Measurements from ENCODE around the gene SKI. TPM values are rescaled to one million over a fixed set of nuclear protein-coding genes. Genes with fewer than 3 reads are reported as not detected.

Gene SKI
- total RNA-seq, 1 donor from 2014 or later, result 62.0 TPM

DNA sequence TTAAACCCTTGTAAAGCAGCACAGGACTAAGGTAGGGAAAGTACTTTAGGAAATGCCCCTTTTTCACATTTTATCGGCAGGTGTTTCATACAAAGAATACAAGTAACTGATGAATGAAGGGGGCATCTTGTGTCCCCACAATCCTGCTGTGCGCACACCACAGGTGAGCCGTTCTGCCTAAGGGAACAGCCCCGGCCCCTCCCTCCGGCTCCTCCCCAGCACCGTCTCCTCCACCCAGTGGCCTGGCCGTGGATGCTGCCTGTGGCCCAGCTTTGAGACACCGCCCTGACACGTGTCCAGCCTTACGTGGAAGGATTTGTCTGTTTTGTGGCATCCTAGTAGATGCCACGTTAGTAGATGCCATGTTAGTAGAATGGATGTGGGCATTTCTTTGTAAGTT is 46.4 kb upstream of the SKI start:
- Mint-ChIP-seq H3K27ac (ENCODE audit: unreplicated experiment) (no peak overlapping the region), H3K36me3 (ENCODE audit: low read depth) (no peaks in the 10 kb centered on the region), H3K27me3 (ENCODE audit: low read depth) (no peaks in the 10 kb centered on the region), H3K9me3 (no peaks in the 10 kb centered on the region), H3K4me3 (no peak overlapping the region), H3K4me1 (peaks cover 6% of the 10 kb centered on the region)
- no peak for DNase-seq (ENCODE audit: low read depth, low spot score)
- TF ChIP-seq, protein P1, sequence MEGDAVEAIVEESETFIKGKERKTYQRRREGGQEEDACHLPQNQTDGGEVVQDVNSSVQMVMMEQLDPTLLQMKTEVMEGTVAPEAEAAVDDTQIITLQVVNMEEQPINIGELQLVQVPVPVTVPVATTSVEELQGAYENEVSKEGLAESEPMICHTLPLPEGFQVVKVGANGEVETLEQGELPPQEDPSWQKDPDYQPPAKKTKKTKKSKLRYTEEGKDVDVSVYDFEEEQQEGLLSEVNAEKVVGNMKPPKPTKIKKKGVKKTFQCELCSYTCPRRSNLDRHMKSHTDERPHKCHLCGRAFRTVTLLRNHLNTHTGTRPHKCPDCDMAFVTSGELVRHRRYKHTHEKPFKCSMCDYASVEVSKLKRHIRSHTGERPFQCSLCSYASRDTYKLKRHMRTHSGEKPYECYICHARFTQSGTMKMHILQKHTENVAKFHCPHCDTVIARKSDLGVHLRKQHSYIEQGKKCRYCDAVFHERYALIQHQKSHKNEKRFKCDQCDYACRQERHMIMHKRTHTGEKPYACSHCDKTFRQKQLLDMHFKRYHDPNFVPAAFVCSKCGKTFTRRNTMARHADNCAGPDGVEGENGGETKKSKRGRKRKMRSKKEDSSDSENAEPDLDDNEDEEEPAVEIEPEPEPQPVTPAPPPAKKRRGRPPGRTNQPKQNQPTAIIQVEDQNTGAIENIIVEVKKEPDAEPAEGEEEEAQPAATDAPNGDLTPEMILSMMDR (conservative IDR thresholded peaks at IDR 0.05), result no peak

DNA sequence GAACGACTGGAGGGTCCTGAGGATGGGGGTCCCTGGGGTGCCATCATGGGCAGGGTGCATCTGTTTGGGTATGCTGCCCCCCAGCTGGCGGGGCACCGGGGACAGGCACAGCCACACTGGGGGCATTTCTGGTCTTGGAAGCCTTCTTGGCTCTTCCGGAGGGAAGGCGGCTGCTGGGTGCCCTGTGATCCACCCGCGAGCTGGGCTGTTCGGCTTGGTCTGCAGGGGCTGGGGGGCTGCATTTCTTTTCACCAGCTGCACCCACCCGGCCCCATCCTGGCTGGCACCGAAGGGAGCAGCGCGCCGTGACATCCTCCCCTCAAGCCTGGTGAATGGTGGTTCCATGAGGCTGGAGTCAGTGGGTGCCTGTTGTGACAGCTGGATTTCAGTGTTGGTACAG is 45.7 kb upstream of the SKI start:
- TF ChIP-seq, protein P1 (conservative IDR thresholded peaks at IDR 0.05), result no peak
- peaks cover 6% of the 10 kb centered on the region for H3K4me1 Mint-ChIP-seq
- no peak for DNase-seq (ENCODE audit: low read depth, low spot score)
- no peaks in the 10 kb centered on the region for H3K9me3 Mint-ChIP-seq
- H3K36me3 Mint-ChIP-seq (ENCODE audit: low read depth), result no peaks in the 10 kb centered on the region
- no peak overlapping the region for H3K27ac Mint-ChIP-seq (ENCODE audit: unreplicated experiment)
- H3K27me3 Mint-ChIP-seq (ENCODE audit: low read depth), result no peaks in the 10 kb centered on the region
- H3K4me3 Mint-ChIP-seq, result peak overlapping the region; percentile 17

DNA sequence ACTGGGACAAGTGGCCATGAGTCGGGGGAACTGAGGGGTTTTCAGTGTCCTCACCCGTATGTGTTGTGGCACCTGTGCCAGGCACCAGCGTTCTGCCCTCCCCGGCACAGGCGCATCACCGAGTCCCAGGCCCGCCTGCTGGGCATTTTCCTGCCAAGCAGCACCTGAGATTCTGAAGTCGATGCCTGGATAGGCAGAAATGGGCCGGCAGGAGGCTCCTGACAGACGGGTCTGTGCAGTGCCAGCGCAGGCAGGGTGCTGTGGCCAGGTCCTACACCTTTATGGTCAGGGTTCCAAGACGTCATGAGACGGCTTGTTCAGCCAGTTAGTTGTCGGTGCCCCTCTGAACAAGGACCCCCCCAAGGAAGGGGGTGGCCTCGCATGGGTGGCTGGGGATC is 44.2 kb upstream of the SKI start:
- H3K4me1 Mint-ChIP-seq, result peaks cover 6% of the 10 kb centered on the region
- H3K36me3 Mint-ChIP-seq (ENCODE audit: low read depth), result no peaks in the 10 kb centered on the region
- H3K27me3 Mint-ChIP-seq (ENCODE audit: low read depth), result no peaks in the 10 kb centered on the region
- H3K4me3 Mint-ChIP-seq, result no peak overlapping the region
- H3K9me3 Mint-ChIP-seq, result no peaks in the 10 kb centered on the region
- H3K27ac Mint-ChIP-seq (ENCODE audit: unreplicated experiment), result no peak overlapping the region
- DNase-seq (ENCODE audit: low read depth, low spot score), result no peak
- TF ChIP-seq, protein P1 (conservative IDR thresholded peaks at IDR 0.05), result no peak

DNA sequence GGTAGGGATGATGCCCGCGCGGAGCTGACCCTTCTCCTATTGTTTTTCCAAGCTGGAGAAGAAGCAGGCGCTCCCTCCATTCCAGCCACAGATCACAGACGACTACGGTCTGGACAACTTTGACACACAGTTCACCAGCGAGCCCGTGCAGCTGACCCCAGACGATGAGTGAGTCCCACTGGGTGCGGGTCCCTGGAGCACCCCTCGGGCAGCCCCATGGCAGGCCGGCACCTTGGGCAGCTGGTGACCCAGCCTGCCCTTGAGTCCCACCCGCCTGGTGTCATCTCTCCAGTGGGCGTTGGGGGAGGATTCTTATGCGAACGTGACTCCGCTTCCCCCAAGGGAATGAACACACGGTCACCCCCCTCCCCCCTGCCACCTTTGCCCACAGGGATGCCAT is 43.6 kb upstream of the SKI start:
- Mint-ChIP-seq H3K9me3 (no peaks in the 10 kb centered on the region), H3K36me3 (ENCODE audit: low read depth) (no peaks in the 10 kb centered on the region), H3K4me3 (no peak overlapping the region), H3K27me3 (ENCODE audit: low read depth) (no peaks in the 10 kb centered on the region), H3K4me1 (peaks cover 8% of the 10 kb centered on the region), H3K27ac (ENCODE audit: unreplicated experiment) (no peak overlapping the region)
- TF ChIP-seq, protein P1 (conservative IDR thresholded peaks at IDR 0.05), result no peak
- no peak for DNase-seq (ENCODE audit: low read depth, low spot score)

DNA sequence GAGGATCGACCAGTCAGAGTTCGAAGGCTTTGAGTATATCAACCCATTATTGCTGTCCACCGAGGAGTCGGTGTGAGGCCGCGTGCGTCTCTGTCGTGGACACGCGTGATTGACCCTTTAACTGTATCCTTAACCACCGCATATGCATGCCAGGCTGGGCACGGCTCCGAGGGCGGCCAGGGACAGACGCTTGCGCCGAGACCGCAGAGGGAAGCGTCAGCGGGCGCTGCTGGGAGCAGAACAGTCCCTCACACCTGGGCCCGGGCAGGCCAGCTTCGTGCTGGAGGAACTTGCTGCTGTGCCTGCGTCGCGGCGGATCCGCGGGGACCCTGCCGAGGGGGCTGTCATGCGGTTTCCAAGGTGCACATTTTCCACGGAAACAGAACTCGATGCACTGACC is 43.2 kb upstream of the SKI start:
- no peak overlapping the region for H3K4me3 Mint-ChIP-seq
- H3K4me1 Mint-ChIP-seq, result peaks cover 9% of the 10 kb centered on the region
- no peaks in the 10 kb centered on the region for H3K9me3 Mint-ChIP-seq
- TF ChIP-seq, protein P1 (conservative IDR thresholded peaks at IDR 0.05), result no peak
- H3K27me3 Mint-ChIP-seq (ENCODE audit: low read depth), result no peaks in the 10 kb centered on the region
- no peaks in the 10 kb centered on the region for H3K36me3 Mint-ChIP-seq (ENCODE audit: low read depth)
- no peak overlapping the region for H3K27ac Mint-ChIP-seq (ENCODE audit: unreplicated experiment)
- no peak for DNase-seq (ENCODE audit: low read depth, low spot score)

Data from neural crest cell (in vitro differentiated cells).